ENCODE data around the gene CDK14. TPM values are rescaled to one million over a fixed set of nuclear protein-coding genes. Genes with fewer than 3 reads are reported as not detected.
A peak's percentile ranks its signal among the peaks of the same experiment; 100 is the strongest.

The CDK14 gene
- total RNA-seq, 1 experiment from 2014 or later, result 19.6 TPM

DNA sequence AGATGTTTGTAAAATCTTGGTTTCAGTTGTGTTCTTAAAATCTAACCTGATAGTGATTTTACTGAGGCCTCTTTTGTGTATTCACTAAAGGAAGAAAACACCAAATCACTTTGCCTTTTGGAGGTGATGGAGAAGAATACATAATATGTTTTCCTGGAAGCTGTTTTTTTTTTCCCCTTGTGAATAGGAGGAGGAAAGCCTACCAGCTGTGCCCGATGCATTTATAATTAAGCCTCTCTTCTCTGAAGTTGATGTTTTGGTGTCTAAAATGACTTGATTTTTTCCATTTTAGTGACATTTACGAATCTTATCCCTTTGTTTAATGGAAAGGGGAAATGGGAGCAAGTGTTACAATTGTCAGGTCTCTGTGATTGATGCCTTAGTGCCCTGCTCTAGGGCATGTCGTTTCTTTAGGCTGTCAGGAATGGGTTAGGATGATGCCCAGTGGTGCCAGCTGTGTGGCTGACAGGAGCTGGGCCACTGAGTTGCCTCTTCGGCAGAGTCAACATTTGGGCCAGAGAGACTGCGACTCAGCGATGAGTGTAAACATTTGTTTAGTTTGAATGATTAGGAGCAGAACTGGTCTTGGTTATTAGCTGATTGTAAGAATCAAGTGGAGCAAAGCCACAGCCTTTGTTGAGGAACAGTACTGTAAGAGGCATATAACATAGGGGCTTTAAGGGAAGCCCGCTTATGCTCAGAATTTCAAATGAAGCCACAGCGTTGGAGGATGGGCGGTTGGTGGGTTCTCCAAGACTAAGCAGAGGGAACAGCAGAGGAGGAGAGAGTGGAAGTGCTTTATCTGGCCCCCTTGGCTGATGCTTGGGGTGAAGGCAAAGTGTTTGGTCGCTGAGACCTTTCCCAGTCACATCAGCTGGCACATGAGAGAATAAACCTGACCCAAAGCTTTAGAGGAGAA, 81.6 kb downstream of the CDK14 start:
- no peak for DNase-seq (ENCODE audit: low spot score)

DNA sequence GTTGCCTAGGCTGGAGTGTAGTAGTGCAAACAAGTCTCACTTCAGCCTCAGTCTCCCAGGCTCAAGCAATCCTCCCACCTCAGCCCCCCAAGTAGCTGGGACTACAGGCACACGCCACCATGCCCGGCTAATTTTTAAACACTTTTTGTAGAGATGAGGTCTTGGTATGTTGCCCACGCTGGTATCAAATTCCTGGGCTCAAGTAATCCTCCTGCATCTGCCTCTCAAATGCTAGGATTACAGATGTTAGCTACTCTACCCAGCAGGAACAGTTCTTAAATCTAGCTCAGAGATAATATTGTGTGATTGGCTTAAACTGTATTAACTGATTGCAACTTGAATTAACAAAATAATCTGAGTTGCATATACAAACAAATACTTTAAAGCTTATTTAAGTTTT, 82.9 kb downstream of the CDK14 start:
- DNase-seq (ENCODE audit: low spot score), result no peak

- DNase-seq (ENCODE audit: low spot score), result no peak
Measured at GRCh38 chr7:90680484-90680883, 84.4 kb downstream of the CDK14 start.

GRCh38 chr7:90681336-90682022, 85.4 kb downstream of the CDK14 start:
- no peak for DNase-seq (ENCODE audit: low spot score)

DNA sequence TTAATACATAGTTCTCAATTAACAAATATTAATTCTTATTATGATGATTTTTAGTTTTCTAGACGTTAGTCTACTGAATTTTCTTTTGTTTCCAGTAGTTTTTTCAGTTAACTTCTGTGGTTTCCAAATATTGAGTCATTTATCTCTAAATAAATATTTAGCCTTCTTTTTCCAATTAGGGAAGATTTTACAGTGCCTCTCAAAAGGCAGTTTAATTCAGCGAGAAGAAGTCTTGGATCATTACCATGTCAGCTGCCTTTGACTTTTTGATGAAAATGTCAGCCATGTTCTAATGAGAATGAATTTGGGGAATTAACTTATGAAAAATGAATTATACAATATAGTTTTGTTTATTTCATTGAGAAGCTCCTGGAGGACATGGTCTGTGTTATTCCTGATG, 90.0 kb downstream of the CDK14 start:
- no peak for DNase-seq (ENCODE audit: low spot score)

DNA sequence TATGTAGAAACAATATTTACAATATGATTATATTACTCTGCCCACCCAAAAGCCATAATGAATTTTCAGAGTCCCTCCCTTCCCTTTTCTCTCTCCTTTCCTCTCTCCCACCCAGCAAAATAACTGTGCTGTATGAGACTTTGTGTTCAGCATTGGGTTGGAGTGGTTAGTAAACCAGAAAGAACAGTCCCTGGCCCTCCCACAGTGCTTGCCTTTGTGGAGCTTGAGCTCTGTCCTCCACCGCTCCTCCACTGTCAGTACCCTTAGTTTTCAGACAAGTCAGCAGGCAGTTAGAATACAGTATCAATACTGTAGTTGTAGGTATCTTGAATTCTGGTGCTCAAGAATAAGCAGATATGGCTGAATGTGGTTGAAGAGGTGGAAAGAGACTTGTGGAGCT, 92.7 kb downstream of the CDK14 start:
- no peak for DNase-seq (ENCODE audit: low spot score)

DNA sequence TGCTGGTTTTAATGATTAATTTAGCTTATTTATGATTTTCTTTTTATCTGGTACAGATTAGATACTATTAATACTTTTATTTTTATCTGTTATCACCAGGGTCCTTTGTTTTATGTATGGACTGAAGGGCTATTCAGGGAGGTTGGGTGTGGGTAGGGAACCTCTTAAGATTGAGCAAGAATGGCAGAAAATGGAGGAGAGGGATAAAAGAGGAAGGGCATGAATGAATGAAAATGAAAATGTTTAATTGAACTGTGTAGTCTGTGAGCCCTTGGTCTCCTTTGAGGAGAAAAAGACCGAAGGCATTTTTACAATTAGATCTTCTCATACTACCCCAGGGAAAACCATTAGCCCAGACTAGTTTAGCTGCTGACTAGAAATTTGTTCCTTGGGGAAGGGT, 93.1 kb downstream of the CDK14 start:
- DNase-seq (ENCODE audit: low spot score), result no peak

GRCh38 chr7:90690159-90690858, 94.2 kb downstream of the CDK14 start:
- no peak for DNase-seq (ENCODE audit: low spot score)

DNA sequence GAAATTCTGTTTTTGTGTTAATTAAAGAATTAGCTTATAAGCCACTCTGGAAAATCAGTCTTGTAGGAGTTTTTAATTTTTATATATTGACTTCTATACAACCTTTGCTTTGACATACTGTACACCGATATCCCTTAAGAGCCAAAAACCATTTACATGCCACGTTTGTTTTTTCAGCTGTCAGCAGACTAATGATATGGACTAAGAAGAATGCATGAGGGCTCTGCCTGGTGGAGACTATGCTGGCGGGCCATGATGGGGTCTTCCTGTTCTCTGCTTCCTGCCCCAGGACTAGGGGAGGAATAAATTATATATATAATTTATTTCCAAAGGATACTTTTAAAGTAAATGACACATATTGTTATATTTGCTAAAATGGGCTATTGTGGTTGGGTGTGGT, 96.3 kb downstream of the CDK14 start:
- no peak for DNase-seq (ENCODE audit: low spot score)

DNA sequence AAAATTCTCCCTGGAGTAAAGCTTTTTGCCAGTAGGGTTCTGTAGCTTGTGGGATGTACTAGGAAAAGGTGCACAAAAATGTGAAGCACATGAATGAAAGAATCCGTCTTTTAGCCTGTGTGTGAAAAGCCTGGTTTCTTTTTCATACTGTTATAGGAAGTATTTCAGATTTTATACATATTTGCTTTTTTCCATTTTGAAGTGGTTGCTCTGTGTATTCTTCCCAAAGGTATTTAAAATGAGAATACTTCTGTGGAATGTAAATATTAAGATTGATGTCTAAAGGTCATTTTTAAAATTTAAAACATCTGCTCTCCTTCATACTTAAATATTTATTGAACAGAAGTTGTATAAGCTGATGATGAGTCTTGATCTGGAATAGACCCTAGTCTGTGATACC, 96.8 kb downstream of the CDK14 start:
- DNase-seq (ENCODE audit: low spot score), result no peak

GRCh38 chr7:90693939-90694338, 97.8 kb downstream of the CDK14 start:
- DNase-seq (ENCODE audit: low spot score), result no peak

DNA sequence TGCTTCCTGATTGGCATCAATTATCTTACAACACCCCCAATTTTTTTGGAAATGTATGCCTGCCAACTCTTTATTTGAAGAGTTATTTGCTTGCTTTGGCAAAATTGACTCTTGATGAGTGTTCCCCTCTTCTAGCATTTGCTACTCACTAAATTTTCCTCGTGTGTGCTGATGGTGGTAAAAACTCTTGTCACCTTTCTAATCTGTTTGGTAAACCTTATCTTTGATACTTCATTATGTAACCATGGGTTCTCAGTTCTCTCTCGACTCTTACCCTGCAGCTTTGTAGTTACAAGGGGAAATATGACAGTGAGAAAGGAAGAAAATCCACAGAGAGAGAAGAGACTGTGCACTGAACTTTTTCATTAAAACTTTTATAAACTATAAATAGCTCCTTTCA, 102.5 kb downstream of the CDK14 start:
- DNase-seq (ENCODE audit: low spot score), result no peak

DNA sequence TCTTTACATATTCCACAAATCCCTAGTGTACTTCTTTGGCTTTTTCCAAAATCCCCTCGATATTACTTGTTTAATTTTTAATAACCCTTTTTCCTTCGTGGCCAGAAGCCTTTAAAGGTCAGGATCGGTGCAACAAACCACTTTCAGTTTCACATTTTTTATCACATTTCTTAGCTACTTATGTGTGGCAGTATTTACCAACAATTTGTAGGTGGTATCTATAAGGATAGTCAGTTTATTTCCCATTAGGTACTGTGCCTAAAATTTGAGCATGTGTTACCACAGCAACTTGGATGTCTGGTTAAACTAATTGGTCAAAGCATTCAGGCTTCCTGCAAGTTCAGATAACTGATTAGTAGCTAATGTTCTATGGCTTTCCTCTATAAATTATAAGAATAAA, 104.9 kb downstream of the CDK14 start:
- no peak for DNase-seq (ENCODE audit: low spot score)

GRCh38 chr7:90701771-90702170, 105.7 kb downstream of the CDK14 start:
- no peak for DNase-seq (ENCODE audit: low spot score)

DNA sequence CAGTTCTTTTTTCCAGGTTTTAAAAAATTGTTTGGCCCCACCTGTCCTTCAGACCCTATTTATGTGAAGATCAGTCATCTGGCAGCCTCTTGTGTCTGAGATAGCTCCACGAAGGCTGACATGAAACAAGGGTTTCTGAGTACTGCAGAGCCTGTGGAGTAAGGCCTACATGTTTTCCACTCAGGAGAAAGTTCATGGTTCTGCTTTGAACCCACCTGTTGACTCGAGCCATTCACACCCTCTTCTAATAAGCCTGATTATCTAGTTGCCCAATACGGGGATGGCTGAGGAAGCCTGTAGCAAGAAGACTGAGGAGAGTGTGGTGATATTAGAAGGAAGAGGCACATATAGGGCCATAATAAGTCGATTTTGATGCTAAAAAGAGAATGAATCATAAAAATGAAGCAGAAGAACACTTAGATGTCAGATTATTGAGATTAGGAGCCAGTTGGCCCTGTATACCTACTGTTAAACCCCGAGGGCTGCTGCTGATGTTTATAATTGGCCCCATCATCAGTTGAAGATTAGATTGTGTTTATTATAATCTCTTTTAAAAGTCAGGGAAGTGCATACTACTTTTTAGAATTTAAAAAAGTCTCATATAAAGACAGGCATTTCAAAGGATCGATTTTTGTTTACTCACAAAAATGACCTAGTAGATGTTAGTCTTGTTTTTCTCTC, 109.4 kb downstream of the CDK14 start:
- no peak for DNase-seq (ENCODE audit: low spot score)

DNA sequence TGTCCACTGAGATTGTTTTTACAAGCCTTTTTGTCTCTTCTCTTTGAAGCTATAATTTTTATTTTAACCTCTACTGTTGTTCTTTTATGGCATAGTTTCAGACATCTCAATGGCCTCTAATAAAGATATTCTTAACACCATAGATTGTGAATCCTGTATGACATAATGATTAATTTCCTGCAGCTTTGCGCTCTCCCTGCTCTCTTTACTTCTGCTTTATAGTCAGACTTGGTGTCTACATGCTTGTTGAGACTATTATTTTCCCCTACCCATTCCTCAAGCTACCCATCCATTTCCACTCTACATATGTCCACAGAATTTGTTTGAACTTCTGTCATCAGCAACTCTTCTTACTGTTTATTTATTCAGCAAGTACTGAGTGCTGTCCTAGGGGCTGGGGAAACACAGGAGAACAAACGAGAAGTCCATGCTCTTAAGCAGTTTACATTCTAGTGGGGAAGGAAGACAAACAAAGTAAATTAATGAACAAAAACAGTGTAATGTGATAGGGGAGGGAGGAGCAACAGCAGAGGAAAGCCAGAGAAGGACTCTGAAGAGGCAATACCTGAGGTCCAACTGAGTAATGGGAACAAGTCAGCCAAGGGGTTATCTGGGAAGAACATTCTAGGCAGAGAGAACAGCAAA, 110.1 kb downstream of the CDK14 start:
- no peak for DNase-seq (ENCODE audit: low spot score)

DNA sequence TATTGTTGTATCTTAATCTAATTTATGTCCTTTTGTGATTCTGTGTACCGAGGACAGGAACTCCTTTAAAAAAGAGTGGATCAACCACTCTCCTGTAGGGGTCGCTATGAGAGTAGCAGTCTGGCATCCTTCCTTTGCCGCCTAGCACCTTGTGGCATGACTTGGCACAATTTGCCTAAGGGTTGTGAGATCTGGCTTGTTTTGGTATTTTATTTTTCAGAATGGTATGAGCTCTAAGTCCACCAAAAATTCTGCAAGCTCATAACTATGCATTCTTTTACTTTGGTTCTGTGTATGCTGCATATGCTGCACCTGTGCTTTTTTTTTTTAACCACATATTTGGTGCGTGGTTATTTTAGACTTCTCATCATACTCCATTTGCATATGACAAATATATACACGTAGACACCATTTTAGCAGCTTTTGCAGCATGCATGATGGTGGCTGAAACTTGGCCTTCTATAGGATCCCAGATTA, 112.8 kb downstream of the CDK14 start:
- DNase-seq (ENCODE audit: low spot score), result peak; percentile 58

GRCh38 chr7:90709501-90710465, 113.7 kb downstream of the CDK14 start:
- peak; percentile 46 for DNase-seq (ENCODE audit: low spot score)

DNA sequence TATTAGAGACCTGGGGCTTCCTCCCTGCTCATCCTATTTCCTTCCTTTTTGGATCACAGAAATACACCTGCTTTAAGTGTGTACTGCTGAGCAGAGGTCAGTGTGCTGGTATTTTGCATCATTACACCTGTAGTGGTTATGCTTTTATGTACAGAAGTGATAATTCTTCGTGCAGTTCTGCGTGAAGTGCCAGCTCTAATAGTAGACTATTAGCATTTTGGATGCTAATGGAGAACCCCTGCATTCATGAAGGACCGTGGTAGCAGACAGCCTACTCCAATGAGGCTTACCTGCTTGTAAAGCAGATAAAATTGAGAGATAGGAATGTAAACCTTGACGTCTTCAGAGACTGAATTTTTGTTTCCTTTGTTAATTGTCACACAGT, 114.3 kb downstream of the CDK14 start:
- no peak for DNase-seq (ENCODE audit: low spot score)

- no peak for DNase-seq (ENCODE audit: low spot score)
Measured at GRCh38 chr7:90713628-90714027, 117.5 kb downstream of the CDK14 start.

Measured in A172 (cell line).